ENCODE data around the gene SOBP.

GRCh38 chr6:107600936-107601335, 111.0 kb downstream of the SOBP start:
- TF ChIP-seq, protein P1, sequence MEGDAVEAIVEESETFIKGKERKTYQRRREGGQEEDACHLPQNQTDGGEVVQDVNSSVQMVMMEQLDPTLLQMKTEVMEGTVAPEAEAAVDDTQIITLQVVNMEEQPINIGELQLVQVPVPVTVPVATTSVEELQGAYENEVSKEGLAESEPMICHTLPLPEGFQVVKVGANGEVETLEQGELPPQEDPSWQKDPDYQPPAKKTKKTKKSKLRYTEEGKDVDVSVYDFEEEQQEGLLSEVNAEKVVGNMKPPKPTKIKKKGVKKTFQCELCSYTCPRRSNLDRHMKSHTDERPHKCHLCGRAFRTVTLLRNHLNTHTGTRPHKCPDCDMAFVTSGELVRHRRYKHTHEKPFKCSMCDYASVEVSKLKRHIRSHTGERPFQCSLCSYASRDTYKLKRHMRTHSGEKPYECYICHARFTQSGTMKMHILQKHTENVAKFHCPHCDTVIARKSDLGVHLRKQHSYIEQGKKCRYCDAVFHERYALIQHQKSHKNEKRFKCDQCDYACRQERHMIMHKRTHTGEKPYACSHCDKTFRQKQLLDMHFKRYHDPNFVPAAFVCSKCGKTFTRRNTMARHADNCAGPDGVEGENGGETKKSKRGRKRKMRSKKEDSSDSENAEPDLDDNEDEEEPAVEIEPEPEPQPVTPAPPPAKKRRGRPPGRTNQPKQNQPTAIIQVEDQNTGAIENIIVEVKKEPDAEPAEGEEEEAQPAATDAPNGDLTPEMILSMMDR (IDR thresholded peaks at IDR 0.05): no peak
- no peak for TF ChIP-seq ZNF232 (CRISPR knock-in tag; IDR thresholded peaks at IDR 0.05)
- TF ChIP-seq, protein P2, sequence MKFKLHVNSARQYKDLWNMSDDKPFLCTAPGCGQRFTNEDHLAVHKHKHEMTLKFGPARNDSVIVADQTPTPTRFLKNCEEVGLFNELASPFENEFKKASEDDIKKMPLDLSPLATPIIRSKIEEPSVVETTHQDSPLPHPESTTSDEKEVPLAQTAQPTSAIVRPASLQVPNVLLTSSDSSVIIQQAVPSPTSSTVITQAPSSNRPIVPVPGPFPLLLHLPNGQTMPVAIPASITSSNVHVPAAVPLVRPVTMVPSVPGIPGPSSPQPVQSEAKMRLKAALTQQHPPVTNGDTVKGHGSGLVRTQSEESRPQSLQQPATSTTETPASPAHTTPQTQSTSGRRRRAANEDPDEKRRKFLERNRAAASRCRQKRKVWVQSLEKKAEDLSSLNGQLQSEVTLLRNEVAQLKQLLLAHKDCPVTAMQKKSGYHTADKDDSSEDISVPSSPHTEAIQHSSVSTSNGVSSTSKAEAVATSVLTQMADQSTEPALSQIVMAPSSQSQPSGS (CRISPR knock-in tag; IDR thresholded peaks at IDR 0.05; ENCODE audit: borderline replicate concordance, low read depth): no peak

Data from WTC11 (cell line).